ENCODE measurements around the gene MACROD1. TPM values are rescaled to one million over a fixed set of nuclear protein-coding genes. Genes with fewer than 3 reads are reported as not detected.

The MACROD1 gene
- total RNA-seq, 1 donor from 2014 or later: 28.6 TPM

DNA sequence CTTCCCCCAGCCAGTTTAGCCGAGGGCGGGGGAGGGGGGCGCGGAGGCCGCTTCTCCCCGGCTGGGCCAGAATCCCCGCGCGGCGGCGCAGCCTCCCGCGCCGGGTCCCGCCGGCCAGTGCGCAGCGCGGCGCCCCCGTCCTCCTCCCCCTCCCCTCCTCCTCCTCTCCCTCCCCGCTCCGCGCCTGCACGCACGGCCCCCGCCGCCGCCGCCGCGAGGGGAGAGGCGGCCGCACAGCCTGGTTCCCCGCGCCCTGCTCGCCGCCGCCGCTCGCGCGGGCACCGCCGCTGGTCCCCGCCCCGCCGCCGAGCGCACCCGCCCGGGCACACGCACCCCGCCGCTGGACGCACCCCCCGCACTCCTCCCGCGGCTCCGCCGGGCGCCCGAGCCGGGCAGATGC is 130.3 kb downstream of the MACROD1 start, which contains the start of gene FLRT1:
Gene FLRT1, plus strand, starts transcription at position 356 of the 400 bp plus-strand sequence. CDS start 80,337 bp downstream, outside the sequence.
- intact Hi-C loops (cut with micrococcal nuclease): no loop called here
- peaks cover 2% of the 10 kb centered on the region for H3K4me1 Mint-ChIP-seq
- H3K9me3 Mint-ChIP-seq: no peaks in the 10 kb centered on the region
- H3K36me3 Mint-ChIP-seq (ENCODE audit: low read depth): no peaks in the 10 kb centered on the region
- peak within 1 kb of the TSS; percentile 65 for H3K27ac Mint-ChIP-seq
- peak within 1 kb of the TSS; percentile 44 for H3K4me3 Mint-ChIP-seq
- H3K27me3 Mint-ChIP-seq: peaks cover 31% of the 10 kb centered on the region
- DNase-seq: no peak

GRCh38 chr11:64035081-64035524 is 130.8 kb downstream of the MACROD1 start:
- H3K4me3 Mint-ChIP-seq: peak overlapping the region; percentile 44
- peak overlapping the region; percentile 65 for H3K27ac Mint-ChIP-seq
- no peak for DNase-seq
- peaks cover 2% of the 10 kb centered on the region for H3K4me1 Mint-ChIP-seq
- H3K27me3 Mint-ChIP-seq: peaks cover 31% of the 10 kb centered on the region
- H3K36me3 Mint-ChIP-seq (ENCODE audit: low read depth): no peaks in the 10 kb centered on the region
- H3K9me3 Mint-ChIP-seq: no peaks in the 10 kb centered on the region
- intact Hi-C loops (cut with micrococcal nuclease): no loop called here

GRCh38 chr11:64034411-64034811 is 131.5 kb downstream of the MACROD1 start:
- peaks cover 31% of the 10 kb centered on the region for H3K27me3 Mint-ChIP-seq
- H3K4me1 Mint-ChIP-seq: peaks cover 2% of the 10 kb centered on the region
- no peak for DNase-seq
- intact Hi-C loops (cut with micrococcal nuclease): no loop called here
- no peaks in the 10 kb centered on the region for H3K36me3 Mint-ChIP-seq (ENCODE audit: low read depth)
- no peak overlapping the region for H3K27ac Mint-ChIP-seq
- no peaks in the 10 kb centered on the region for H3K9me3 Mint-ChIP-seq
- H3K4me3 Mint-ChIP-seq: no peak overlapping the region

DNA sequence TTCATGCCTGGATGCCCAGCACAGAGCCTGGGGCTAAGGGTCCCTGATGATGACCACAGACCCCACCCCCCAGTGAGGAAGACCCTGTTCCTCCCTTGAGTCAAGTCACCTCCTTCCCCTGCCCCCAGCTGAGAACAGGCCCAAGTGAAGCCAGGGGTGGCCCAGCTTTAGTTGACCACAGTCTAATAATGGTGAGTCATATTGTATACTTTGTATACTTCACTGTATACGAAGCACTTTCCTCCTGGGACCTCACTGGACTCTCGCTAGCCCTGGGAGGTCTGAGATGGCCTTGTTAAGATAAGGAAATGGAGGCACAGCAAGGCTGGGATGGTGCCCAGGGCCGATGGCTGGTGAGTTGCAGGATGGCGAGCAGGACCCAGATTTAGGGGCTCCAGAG is 133.9 kb downstream of the MACROD1 start:
- no peak overlapping the region for H3K27ac Mint-ChIP-seq
- no peaks in the 10 kb centered on the region for H3K9me3 Mint-ChIP-seq
- intact Hi-C loops (cut with micrococcal nuclease): no loop called here
- peaks cover 24% of the 10 kb centered on the region for H3K27me3 Mint-ChIP-seq
- H3K4me3 Mint-ChIP-seq: no peak overlapping the region
- H3K36me3 Mint-ChIP-seq (ENCODE audit: low read depth): no peaks in the 10 kb centered on the region
- DNase-seq: no peak
- H3K4me1 Mint-ChIP-seq: peaks cover 2% of the 10 kb centered on the region

DNA sequence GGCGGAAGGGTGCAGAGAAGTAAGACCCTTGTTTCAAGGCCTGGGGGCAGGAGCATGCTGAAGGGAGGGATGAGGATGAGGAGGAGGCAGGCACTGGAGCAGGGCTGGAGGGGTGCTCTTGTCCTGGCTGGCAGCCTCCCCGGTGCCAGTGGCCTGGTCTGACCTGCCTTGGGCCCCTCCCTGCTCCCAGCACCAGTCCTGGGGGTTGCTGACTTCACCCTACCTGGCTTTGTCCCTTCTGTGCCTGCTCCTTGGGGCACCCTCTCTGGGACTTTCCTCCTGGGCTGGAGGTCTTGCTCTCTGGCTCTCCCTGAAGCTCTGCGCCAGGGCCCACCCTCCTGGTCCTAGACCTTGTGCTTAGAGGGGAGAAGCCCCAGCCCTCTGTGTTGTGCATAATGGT is 134.9 kb downstream of the MACROD1 start:
- Mint-ChIP-seq H3K36me3 (ENCODE audit: low read depth) (no peaks in the 10 kb centered on the region), H3K27me3 (peaks cover 24% of the 10 kb centered on the region), H3K4me3 (no peak overlapping the region), H3K27ac (no peak overlapping the region), H3K9me3 (no peaks in the 10 kb centered on the region), H3K4me1 (peaks cover 2% of the 10 kb centered on the region)
- intact Hi-C loops (cut with micrococcal nuclease): no loop called here
- DNase-seq: no peak

DNA sequence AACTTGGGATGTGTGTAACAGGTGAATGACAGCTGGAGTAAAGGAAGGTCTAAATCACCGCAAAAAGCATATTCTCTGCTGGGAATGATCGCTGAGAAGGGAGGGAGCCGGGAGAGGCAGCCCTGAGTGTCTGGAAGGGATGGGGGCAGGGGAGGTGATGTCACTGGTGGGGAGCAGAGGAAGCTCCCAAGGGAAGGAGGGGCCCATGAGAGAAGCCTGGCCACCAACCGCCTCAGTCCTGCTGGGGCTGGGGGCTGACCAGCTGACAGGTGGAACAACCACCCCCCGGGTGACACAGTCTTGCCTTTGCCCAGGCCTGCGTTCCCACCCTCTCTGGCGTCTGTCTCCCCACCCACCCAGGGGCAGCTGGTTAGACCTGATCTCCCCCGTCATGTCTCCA is 136.1 kb downstream of the MACROD1 start:
- Mint-ChIP-seq H3K27ac (no peak overlapping the region), H3K9me3 (no peaks in the 10 kb centered on the region)
- intact Hi-C loops (cut with micrococcal nuclease): no loop called here

DNA sequence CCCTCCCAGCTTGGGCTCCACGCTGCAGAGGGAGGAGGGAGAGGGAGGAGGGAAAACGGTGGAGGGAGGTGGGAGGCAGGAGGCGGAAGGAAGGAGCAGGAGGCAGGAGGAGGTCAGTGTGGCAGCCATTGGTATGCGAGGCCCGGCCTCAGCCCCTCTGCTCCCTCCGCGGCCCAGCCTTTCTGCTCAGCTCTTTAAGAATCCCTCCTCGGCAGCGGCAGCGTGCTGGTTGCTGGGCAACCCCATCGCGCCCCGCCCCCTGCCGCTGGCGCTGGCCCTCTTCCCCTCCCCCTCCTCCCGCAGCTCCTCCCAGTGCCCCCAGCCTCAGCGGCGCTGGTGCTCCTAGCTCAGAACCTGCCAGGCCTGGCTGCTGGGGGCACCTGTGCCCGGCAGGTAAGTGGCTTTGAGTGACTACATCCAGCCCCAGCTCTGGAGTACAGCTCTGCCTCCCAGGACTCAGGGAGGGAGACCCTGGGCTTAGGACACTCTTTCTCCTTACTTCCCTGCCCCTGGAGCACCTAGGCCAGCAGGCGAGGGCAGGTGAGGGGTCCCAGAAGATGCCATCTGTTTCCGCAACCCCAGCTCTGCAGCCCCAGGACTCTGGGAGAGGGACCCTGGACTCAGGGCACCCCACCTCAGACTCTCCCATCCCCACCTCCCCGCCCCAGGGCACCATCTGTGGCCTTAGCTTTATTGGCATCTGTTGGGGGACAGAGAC is 137.4 kb downstream of the MACROD1 start:
- DNase-seq: peak; percentile 61

More for the DNA sequence above, 136.1 kb downstream of the MACROD1 start:
- Mint-ChIP-seq H3K36me3 (ENCODE audit: low read depth) (no peaks in the 10 kb centered on the region), H3K27me3 (peaks cover 19% of the 10 kb centered on the region), H3K4me1 (no peaks in the 10 kb centered on the region), H3K4me3 (no peak overlapping the region)
- no peak for DNase-seq

DNA sequence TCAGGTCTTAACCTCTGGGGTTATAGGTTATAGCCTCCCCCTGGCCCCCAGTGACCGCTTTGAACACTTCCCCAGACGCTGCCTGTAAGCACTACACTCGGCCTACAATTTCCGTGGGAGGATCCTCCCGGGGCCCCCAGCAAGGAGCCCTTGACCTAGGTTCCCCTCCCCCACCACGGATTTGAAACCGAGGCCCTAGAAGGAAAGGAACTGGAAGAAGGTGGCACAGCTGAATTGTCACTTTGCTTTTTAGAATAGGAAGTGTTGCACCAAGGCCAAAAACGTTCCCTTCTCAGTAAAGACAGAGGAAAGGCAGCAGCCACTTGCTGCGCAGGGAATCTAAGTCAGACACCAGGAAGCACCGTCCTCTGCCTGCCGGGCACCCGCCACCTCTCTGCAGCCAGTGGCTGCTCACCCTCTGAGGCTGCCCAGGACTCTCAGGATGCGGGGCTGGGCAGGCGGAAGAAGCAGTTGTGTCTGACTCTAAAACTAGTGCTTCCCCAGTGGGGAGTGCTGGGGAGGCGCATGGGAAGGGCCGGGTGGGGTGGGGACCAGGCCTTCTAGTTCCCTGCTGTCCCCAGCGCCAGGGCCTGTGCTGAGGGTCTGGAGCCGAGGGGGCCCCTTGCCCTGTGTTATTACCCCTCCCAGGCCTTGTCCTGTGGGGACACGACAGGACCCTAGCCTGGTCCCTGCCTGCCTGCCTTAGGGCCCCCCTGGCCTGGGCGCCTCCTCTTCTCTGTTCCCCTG is 138.1 kb downstream of the MACROD1 start:
- Mint-ChIP-seq H3K4me1 (no peaks in the 10 kb centered on the region), H3K27ac (no peak overlapping the region), H3K9me3 (no peaks in the 10 kb centered on the region), H3K36me3 (ENCODE audit: low read depth) (no peaks in the 10 kb centered on the region), H3K27me3 (peaks cover 9% of the 10 kb centered on the region), H3K4me3 (no peak overlapping the region)
- intact Hi-C loops (cut with micrococcal nuclease): no loop called here
- no peak for DNase-seq

More for the DNA sequence above, 137.4 kb downstream of the MACROD1 start:
- Mint-ChIP-seq H3K9me3 (no peaks in the 10 kb centered on the region), H3K4me3 (no peak overlapping the region), H3K4me1 (no peaks in the 10 kb centered on the region), H3K27me3 (peaks cover 10% of the 10 kb centered on the region), H3K27ac (no peak overlapping the region), H3K36me3 (ENCODE audit: low read depth) (no peaks in the 10 kb centered on the region)
- intact Hi-C loops (cut with micrococcal nuclease): no loop called here

DNA sequence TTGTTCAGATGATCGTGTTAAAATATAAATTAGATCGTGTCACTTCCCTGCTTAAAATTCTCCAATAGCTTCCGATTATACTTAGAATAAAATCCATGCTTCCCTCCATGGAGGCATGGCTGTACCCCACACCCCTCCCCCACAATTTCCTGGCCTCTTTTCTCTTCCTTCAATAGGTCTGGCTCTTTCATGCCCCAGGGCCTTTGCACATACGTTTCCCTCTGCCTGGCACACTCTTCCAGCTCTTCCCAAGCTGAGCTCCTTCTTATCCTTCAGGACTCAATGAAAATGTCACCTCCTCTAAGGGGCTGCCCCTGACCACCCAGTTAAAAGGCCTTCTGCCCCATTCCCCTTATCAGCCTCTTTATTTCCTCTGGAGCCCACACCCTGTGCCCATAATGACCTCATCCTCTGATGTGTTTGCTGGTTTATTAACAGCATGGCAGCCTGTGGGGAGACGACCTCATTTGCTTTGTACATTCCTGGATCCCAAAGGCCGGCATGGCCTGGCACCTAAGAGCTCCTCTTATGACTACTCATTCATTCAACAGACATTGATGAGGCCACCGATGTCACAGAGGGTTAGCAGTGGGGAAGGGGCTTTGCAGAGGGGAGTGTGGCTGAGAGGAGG is 139.2 kb downstream of the MACROD1 start:
- Mint-ChIP-seq H3K36me3 (ENCODE audit: low read depth) (no peaks in the 10 kb centered on the region), H3K27ac (no peak overlapping the region), H3K9me3 (no peaks in the 10 kb centered on the region), H3K27me3 (peaks cover 6% of the 10 kb centered on the region), H3K4me3 (no peak overlapping the region), H3K4me1 (no peaks in the 10 kb centered on the region)
- intact Hi-C loops (cut with micrococcal nuclease): no loop called here
- DNase-seq: no peak

GRCh38 chr11:64025205-64025604 is 140.7 kb downstream of the MACROD1 start:
- Mint-ChIP-seq H3K4me3 (no peak overlapping the region), H3K4me1 (no peaks in the 10 kb centered on the region), H3K27me3 (peaks cover 6% of the 10 kb centered on the region), H3K36me3 (ENCODE audit: low read depth) (no peaks in the 10 kb centered on the region), H3K27ac (no peak overlapping the region), H3K9me3 (no peaks in the 10 kb centered on the region)
- intact Hi-C loops (cut with micrococcal nuclease): no loop called here
- DNase-seq: no peak

GRCh38 chr11:64023712-64024710 is 141.9 kb downstream of the MACROD1 start:
- H3K9me3 Mint-ChIP-seq: no peaks in the 10 kb centered on the region

GRCh38 chr11:64022125-64022784 is 143.7 kb downstream of the MACROD1 start:
- H3K4me3 Mint-ChIP-seq: no peak overlapping the region
- H3K9me3 Mint-ChIP-seq: no peaks in the 10 kb centered on the region
- intact Hi-C loops (cut with micrococcal nuclease): no loop called here
- no peaks in the 10 kb centered on the region for H3K4me1 Mint-ChIP-seq
- H3K36me3 Mint-ChIP-seq (ENCODE audit: low read depth): no peaks in the 10 kb centered on the region
- H3K27me3 Mint-ChIP-seq: peaks cover 4% of the 10 kb centered on the region
- no peak overlapping the region for H3K27ac Mint-ChIP-seq
- DNase-seq: no peak

More at GRCh38 chr11:64023712-64024710, 141.9 kb downstream of the MACROD1 start:
- intact Hi-C loops (cut with micrococcal nuclease): no loop called here
- no peaks in the 10 kb centered on the region for H3K4me1 Mint-ChIP-seq
- H3K36me3 Mint-ChIP-seq (ENCODE audit: low read depth): no peaks in the 10 kb centered on the region
- no peak overlapping the region for H3K27ac Mint-ChIP-seq
- H3K27me3 Mint-ChIP-seq: peaks cover 6% of the 10 kb centered on the region
- DNase-seq: no peak
- H3K4me3 Mint-ChIP-seq: no peak overlapping the region

- Mint-ChIP-seq H3K27ac (no peak overlapping the region), H3K9me3 (no peaks in the 10 kb centered on the region), H3K27me3 (no peaks in the 10 kb centered on the region), H3K36me3 (ENCODE audit: low read depth) (no peaks in the 10 kb centered on the region), H3K4me1 (no peaks in the 10 kb centered on the region), H3K4me3 (no peak overlapping the region)
- intact Hi-C loops (cut with micrococcal nuclease): no loop called here
- DNase-seq: no peak
Measured at GRCh38 chr11:64021757-64022093, 144.2 kb downstream of the MACROD1 start.

All from activated CD4-positive, alpha-beta T cell treated with anti-CD3 and anti-CD28 coated beads, Interleukin-2, amount 10 ng/mL, durations not matched to agents 24 days and 14 days (primary cell).